ENCODE measurements around the gene ABHD8. TPM values are rescaled to one million over a fixed set of nuclear protein-coding genes. Genes with fewer than 3 reads are reported as not detected.

ABHD8 gene
- total RNA-seq, 1 donor from 2014 or later, result 5.6 TPM

DNA sequence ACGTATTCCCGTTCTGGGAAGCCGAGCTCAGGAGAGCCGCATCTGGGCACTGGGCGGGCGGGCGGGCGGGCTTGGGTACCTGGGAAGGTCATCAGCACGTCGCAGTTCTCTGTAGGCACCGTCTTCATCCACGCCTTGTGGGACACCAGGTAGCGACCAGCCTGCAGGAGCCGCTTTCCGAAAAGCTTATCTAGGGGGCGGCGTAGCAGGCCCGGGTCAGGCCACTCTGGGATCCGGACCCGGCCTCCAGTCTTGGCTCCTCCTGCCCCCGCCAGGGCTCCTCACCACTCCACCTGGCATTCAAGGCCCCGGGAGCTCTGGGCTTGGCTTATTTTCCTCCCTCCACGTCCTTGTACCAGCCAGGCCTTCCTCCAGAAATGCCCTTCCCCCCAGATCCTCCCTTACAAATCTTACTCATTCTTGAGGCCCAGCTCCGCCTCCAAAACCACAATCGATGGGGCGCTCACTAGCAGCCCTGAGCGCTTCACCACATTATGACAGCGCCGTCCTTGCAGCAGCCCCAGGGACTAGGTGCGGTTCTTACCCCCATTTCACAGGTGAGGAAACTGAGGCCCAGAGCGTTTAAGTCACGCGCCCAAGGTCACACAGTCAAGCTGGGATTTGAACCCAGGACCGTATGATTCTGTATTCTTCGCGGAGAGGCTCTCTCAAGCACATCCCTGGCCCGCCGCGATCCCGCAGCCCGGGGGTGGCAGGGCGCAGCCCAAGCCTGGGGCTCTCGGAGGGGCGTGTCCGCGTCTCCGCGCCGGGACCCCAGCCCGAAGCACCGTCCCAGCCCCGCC is 30.6 kb upstream of the ABHD8 start:
- peak in 1 of 2 donors; percentile 44 for DNase-seq (ENCODE audit: low read depth in 2 of 2)

DNA sequence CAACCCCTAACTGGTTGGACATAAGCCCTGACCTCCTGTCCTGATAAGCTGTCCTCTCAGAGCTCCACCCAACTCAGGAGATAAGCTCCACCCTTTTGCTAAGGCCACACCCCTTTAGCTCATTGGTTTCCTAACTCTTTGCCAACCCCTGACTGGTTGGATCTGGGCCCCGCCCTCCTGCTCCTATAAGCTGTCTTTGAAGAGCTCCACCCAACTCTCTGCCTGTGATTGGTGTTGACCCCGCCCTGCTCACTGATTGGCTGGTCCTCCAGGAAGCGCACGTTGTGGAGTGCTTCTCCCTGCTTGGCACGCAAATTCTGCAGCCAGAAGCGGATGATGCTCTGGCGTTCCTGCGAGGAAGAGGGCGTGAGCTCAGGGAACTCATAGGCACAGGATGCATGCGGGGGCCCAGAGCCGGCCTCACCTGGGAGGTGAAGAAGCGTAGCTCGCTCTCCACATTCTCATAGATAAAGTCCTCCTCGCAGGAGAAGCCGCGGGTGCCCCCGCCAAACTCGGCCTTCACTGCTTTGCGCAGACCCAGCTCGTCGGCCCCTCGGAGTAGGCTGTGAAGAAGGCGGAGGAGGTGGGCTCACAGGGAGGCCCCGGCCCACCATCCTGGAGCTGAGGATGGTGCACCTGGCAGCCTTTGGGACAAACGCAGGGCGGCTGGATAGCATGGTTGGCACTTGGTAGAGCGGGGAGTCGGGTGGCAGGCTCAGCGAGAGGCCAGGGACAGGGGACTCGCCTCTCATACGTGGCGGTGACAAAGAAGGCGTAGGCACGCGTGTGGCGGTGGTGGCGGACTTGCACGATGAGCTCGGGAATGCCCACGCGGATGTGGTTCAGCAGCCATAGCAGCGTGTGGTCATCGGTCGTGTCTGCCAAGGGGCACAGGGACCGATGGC is 29.7 kb upstream of the ABHD8 start:
- peak; percentile 50 to 60 for DNase-seq (ENCODE audit: low read depth in 2 of 2)

DNA sequence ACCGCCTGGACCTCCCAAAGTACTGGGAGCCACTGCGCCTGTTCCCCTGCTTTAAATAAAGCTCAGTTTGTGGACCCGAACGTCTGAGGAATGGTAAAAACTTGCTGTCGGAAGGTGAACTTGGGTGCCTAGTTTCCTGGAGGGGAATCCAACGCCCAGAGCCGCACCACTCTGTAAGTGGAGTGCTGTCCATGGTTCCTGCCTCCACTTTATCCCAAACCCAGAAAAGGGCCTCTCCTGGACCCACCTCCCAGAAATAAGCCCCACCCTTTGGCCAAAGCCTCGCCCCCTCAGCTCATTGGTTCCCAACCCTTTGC is 29.1 kb upstream of the ABHD8 start:
- no peak for DNase-seq (ENCODE audit: low read depth in 2 of 2)

DNA sequence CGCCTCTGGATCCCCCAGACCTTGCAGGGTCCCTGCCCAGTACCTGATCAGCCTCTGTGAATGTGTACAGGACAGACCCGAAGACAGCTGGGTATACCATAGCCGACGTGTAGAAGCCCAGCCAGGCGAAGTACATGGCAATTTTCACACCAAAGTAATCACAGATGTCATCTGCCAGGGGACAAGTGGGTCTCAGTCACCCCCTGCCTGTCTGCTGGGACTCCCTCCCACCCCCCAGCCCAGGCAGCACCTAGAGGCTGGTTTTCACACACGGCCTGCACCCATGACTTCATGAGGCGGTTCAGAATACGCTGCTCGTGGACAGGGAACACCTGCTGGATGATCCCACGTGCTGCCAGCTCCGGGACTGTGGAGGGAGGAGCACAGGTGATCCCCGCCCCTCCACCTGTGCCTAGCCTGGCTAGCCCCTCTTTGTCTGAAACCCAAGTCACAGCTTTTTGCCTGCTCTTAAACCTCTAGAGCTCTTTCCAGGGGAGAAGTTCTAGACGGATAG is 27.9 kb upstream of the ABHD8 start:
- no peak for DNase-seq (ENCODE audit: low read depth in 2 of 2)

DNA sequence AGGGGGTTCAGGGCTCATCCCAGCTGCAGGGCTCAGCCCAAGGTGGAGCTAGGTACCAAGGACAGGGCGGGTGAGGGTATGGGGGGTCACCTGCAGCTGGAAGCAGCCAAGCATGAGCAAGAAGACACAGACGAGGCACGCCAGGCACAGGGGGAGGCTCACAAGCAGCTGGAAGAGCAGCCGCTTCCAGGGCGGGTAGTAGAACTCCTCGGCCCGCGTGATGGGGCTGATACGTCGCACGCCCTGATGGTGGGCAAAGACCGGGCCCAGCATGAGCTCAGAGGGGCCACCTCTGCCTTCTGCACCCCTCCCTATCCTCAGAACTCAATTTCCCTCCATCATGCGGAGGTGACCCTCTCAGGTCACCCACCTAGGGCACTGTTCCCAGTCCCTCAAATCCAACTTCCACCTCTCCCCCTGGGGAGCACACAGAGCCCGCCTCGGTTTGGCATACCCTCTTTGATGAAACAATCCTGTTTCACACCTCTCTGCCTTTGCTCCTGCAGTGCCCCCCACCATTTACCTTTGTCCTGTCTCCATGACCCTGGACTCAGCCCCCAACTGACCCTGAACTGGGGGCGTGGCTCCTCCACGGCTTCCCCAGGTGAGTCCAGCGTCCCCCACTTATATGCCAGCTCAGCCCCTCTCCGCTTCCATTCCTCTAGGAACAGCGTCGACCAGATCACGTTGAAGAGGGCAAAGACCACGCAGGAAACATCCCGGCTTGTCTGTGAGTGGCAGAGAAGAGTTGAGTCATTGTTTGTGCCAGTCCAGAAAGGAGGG is 27.2 kb upstream of the ABHD8 start:
- DNase-seq (ENCODE audit: low read depth in 2 of 2), result no peak

DNA sequence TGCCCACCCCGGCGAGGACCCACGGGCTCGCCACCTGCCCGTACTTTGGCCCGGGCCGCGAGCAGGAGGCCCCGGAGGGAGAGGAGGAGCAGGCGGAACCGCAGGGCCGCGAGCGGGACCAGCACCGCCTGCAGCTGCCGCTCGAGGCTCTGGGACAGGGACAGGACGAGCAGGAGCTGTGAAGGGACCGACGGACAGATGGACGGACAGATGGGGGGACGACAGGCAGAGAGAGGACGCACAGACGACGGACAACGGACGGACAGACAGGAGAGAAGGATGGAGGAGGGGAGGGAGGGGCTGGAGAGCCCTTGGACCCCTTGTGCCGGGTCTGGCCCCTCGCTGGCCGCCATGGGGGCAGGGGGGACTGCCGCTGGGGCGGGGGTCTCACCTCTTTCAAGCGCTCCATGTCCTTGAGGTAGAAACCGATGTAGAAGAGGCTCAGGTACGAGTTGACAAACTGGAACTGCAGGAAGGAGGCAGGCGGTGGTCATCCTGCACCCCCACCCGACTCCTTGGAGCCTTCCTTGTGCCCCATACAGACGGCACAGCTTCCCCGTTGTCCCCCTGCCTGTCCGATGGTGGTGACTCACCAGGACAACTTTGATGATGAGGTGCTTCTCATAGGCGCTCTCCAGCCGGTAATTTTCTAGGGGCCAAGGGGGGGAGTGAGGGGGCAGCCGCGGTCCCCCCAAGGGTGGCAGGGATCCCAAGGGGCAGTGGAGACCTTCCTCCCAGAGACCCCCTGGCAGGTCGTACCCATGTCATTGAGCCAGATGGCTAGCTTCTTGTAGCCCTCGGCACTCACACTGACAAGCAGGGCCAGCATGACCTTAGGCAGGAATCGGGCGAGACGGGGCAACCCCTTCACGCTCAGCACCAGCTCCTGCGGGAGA is 26.4 kb upstream of the ABHD8 start:
- no peak for DNase-seq (ENCODE audit: low read depth in 2 of 2)

DNA sequence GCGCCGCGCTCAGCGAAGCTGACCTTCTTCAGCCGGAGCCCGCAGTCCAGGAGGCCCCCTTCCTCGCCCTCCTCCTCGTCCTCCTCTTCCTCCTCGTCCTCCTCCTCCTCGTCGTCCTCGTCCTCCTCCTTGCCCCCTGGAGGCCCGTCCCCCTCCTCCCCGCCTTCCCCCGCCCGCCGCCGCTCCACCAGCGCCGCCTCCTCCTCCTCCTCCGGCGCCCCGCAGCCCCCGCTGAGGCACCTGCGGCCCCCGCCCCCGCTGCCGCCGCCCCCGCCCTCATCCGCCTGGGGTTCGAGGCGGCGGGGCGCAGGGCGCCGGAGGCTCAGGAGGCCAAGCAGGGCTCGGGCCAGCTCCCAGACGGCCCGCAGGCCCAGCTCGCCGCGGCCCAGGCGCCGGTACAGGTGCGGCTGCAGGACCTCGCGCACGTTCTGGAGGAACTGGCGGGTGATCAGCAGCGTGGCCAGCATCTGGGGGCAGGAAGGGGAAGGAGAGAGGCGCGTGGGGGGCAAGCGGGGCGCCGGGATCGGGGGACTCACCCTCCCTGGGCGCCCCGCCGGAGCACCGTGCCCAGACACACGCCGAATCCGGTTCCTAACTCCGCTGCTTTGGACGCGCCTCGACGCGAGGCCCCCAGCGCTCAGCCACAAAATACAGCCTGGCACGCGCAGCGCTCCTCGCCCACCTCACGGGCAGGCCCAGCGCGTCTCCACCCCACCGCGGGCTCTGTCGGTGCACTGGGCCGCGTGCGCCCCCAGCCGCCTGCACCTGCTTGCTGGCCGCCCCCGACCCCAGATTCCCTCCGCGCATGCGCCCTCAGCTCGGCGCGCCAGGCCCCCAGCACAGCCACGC is 25.5 kb upstream of the ABHD8 start:
- DNase-seq (ENCODE audit: low read depth in 2 of 2), result no peak

DNA sequence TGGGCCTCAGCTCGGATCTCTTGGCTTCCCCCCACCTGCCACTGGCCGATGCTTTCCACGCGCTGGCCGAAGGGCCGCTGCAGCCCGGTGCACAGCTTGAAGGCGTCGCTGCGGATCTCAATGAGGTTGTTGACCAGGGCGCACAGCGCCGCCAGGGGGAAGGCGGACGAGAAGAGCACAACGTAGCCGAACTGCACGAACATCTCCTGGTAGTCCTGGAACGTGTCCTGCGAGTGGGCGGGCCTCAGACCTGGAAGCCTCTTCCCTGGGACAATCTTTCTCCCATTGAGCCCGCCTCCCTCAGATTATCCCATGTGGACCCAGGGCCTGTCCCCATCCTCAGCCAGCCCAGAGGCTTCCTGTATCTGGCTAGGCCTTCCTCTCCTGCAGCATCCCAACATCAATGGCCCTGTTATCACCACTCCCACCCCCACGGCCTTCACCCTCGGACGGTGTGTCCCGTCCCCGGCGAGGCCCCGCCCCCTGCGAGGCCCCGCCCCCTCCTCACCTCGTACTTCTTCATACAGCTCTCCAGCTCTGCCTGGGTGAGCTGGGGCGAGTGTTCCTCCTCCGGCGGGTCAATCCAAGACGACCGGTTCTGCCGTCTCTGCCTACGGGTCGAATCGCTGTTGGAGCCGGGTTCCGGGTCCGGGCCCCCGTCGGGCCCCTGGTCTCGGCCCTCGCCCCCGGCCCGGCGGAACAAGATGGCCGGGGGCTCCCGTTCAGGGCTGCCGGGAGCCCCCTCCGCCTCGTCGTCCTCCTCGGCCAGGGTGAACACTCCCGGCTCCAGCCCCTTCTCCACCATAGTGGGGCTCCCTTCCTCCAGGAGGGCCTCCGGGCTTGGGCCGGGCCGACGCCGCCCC is 24.7 kb upstream of the ABHD8 start:
- no peak for DNase-seq (ENCODE audit: low read depth in 2 of 2)

DNA sequence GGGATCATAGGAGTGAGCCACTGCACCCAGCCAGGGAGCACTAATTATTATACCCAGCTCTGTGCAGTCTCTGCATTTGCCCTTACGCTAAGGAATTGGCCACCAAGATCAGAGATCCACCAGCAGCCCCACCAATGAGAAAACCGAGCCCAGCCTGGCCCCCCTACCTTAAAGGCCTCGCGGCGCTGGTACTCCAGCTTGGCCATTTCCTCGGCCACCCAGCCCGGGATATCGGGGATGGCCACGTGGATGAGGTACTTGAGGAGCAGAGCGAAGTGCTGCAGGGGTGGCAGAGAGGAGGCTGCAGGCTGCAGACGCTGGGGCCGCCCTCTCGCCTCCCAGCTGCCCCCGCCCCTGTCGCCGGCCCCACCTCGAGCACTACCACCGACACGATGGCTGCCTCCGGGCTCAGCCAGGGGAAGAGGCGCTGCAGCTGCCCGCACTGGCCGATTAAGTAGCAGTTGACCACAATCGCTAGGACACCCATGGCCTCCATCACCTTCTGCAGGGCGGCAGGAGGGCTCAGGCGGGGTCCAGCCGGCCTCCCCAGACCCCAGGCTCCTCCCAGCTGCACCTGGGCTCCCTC is 23.9 kb upstream of the ABHD8 start:
- DNase-seq (ENCODE audit: low read depth in 2 of 2), result no peak

DNA sequence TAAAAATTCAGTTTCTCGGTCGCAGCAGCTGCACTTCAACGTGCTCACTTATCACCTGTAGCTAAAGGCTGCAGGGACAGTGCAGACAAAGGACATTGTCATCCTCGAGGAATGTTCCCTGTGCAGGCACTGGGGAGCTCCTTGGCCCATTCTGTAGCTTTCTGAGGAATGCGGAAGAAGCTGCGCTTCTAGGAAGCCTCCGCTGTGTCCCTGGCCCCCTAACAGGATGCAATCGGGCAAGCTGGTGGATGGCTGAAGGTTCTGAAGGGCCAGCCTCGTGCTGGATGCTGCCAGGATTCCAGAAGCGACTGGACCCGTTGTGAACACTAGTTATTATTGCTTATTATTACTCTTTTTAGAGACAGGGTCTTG is 23.4 kb upstream of the ABHD8 start:
- DNase-seq (ENCODE audit: low read depth in 2 of 2), result no peak

DNA sequence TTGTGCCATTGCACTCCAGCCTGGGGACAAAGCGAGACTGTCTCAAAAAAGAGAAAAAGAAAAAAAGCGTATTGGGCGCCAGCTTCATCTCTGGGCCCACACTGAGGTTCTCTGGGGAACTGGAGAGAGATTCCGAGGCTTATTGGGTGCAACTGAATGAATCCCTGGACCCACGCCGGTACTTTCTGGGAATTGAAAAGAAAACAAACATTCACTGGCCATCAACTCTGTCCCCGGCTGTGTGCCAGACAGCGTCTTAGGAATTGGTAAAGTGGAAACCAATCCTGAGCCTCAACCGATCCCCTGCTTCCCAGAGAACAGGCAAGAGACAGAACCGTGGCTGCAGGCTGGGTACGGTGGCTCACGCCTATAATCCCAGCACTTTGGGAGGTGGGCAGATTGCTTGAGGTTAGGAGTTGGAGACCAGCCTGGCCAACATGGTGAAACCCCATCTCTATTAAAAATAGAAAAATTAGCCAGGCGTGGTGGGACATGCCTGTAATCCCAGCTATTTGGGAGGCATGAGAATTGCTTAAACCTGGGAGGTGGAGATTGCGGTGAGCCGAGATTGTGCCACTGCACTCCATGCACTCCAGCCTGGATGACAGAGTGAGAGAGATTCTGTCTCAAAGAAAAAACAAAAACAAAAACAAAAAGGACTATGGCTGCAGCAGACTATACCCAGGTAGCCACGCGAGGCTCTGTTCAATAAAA is 22.8 kb upstream of the ABHD8 start:
- no peak for DNase-seq (ENCODE audit: low read depth in 2 of 2)

DNA sequence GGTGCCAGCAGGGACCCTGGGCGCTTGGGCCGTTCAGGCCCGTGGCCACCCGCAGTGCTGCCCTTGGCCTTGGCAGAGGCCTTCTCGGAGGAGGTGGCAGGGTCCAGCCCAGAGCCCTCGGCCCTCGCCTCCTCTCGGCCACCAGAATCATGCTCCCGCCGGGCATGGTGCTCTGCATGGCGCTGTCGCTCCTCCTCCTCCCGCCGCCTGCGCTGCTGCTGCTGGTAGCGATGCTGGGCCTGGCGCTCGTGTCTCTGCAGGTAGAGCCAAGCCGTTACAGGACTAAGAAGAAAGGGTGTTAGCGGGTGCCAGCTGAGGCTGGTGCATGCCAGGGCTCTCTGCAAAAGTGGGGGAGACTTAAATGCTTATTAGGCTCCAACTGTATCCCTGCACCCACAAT is 21.9 kb upstream of the ABHD8 start:
- DNase-seq (ENCODE audit: low read depth in 2 of 2), result no peak

DNA sequence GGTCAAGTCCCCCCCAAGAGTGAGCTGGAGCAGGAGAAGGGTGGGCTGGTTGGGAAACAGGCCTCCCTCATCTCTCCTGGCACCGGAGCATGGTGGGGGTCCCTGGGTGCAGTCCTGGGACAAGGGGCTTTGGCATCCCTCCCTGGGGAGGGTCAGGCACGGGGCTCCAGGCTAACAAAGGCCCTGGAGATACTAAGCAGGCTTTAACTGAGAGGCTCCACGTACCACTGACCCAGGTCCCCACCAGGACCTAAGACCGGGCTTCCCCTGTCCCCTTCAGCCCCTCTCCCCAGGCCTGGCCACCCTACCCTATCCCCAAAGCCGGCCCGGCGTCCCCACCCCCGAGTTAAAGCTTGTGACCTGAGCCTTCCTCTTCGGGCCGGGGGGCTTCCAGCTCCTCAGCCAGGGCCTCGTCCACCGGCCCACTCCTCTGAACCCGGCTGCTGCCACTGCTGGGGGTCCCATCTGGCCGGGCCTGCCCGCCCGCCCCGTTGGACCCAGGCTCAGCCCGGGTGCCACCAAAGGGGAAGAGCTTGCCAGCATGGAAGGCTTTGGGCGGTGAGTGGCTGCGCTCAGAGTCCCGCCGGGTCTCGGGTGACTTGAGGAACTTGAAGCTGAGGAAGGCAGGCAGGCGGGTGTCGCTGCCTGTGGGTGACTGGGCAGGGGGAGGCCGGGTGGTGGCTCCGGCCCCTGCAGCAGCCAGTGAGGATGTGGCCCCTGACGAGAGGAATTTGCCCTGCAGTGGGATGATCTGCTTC is 21.3 kb upstream of the ABHD8 start:
- no peak for DNase-seq (ENCODE audit: low read depth in 2 of 2)

DNA sequence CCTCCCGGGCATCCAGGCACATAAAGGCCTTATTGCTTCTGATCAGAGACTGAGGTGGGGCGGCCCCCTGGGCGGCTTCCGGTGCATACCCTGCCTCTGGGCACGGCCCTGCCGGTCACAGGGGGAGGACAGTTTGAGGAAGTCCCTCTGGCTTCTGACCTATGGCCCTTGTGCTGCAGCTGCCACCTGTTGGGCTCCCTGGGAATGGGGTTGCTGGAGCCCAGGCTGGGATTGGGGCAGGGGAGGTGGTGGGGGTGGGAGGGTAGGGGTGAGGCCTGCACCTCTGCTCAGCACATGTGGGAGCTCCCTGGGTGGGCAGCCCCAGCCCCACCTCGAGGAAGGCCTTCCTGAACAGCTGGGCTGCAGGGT is 20.7 kb upstream of the ABHD8 start:
- no peak for DNase-seq (ENCODE audit: low read depth in 2 of 2)

DNA sequence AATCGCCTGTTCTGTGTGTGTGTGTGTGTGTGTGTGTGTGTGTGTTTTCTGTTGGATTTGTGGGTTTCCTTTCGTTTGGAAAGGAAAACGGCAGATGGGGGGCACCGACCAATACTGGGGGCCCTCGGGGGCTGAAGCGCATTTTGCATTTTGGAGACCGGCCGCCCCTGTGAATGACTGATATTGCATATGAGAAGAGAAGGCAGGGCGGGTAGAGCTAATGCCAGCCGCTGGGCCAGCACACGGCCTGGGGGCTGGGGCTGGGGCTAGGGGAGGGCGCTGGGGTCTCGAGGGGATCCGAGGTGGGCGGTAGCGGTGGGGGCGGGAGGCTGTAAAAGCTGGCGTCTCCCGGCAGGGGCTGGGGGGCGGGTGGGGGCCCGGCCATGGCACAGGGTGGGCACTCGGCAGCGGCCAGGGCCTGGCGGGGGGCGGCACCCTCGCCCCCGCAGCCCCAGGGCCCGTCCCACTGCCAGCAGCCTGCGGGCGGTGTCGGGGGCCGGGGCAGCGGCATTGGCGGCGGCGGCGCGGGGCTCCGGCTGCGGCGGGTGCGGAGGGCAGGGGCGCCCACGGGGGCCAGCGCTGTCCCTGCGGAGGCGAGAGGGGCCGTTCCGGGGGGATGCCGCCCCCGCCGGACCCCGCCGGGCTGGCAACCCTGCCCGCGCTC is 20.2 kb upstream of the ABHD8 start:
- DNase-seq (ENCODE audit: low read depth in 2 of 2), result no peak

DNA sequence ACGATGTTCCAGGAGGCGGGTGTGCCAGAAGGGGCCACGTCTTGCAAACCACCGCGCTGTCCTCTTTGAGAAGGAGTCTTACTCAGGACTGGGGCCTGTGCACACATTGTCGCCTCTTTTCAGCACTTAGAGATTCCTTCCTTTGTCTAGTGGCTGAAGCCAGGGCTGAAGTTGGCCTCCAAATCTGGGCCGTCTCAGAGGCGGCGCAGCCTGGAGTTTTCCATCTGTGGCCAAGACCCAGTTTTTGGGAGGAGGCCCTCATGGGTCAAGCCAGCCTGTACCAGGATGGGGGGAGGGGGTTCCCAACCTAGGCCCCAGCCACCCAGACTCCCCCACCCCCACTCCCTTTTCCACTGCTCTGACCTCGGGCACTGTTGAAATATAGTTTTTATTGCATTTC is 19.6 kb upstream of the ABHD8 start:
- DNase-seq (ENCODE audit: low read depth in 2 of 2), result no peak
